ENCODE results near the gene DCBLD1. TPM values are rescaled to one million over a fixed set of nuclear protein-coding genes. Genes with fewer than 3 reads are reported as not detected.

Gene DCBLD1
- total RNA-seq, 3 donors from 2014 or later (not counting 1 experiment from before 2014, with no cell fraction given), result 8.4 to 16.1 (median 13.0) TPM

GRCh38 chr6:117449549-117450439, 32.7 kb upstream of the DCBLD1 start:
- TF ChIP-seq, protein P1, sequence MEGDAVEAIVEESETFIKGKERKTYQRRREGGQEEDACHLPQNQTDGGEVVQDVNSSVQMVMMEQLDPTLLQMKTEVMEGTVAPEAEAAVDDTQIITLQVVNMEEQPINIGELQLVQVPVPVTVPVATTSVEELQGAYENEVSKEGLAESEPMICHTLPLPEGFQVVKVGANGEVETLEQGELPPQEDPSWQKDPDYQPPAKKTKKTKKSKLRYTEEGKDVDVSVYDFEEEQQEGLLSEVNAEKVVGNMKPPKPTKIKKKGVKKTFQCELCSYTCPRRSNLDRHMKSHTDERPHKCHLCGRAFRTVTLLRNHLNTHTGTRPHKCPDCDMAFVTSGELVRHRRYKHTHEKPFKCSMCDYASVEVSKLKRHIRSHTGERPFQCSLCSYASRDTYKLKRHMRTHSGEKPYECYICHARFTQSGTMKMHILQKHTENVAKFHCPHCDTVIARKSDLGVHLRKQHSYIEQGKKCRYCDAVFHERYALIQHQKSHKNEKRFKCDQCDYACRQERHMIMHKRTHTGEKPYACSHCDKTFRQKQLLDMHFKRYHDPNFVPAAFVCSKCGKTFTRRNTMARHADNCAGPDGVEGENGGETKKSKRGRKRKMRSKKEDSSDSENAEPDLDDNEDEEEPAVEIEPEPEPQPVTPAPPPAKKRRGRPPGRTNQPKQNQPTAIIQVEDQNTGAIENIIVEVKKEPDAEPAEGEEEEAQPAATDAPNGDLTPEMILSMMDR (IDR thresholded peaks at IDR 0.05), result peak; percentile 89
- Mint-ChIP-seq H3K9me3 (no peaks in the 10 kb centered on the region), H3K36me3 (no peaks in the 10 kb centered on the region), H3K27ac (no peak overlapping the region), H3K4me1 (no peaks in the 10 kb centered on the region), H3K4me3 (no peak overlapping the region), H3K27me3 (ENCODE audit: low read depth in 2 of 2) (peaks cover 18 to 27% of the 10 kb centered on the region in 2 donors)
- intact Hi-C loops (cut with micrococcal nuclease), result loop anchor here (1.0 to 5.0 kb wide), 3 partner anchors 38 to 156 kb away; no protein-coding TSS in a partner anchor
- peaks cover 3% of the 10 kb centered on the region for H3K27me3 ChIP-seq (ENCODE audit: control insufficient read depth, insufficient read depth, low read length)
- no peak overlapping the region for H3K4me3 ChIP-seq (ENCODE audit: low read length)
- H3K36me3 ChIP-seq (ENCODE audit: control insufficient read depth, insufficient read depth, low read length), result no peaks in the 10 kb centered on the region
- WGBS (ENCODE audit: insufficient coverage), result 42% methylated on average over 8 of the region's 10 CpGs
- no peaks in the 10 kb centered on the region for H3K4me1 ChIP-seq (ENCODE audit: control insufficient read depth, insufficient read depth, low read length)
- DNase-seq, result peak; percentile 33 to 84
- no peak overlapping the region for H3K27ac ChIP-seq (ENCODE audit: low read length)
- peak in 2 of 3 donors; percentile 58 to 73 for ATAC-seq
- H3K9me3 ChIP-seq (ENCODE audit: control insufficient read depth, insufficient read depth, low read length), result no peaks in the 10 kb centered on the region

DNA sequence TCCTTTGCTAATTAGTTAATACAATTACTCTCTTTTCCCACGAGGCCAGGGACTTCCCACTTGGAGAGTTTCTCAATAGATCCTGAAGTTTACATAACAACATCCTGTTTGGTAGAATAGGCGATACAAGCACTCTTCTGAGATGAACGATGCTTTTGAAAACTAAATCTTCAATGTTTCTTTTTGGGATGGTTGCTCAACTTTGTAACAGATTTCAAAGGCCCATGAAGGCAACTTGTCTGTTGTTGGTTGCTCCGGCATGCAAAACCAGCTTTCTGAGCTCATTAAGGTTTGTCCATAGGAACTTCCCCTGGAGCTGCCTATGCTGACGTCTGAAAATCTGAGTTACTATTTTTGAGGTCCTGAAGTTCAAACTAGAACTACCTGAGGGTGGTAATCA, 30.8 kb upstream of the DCBLD1 start:
- DNase-seq (no peak), ATAC-seq (no peak)
- no peaks in the 10 kb centered on the region for H3K27me3 ChIP-seq (ENCODE audit: control insufficient read depth, insufficient read depth, low read length)
- H3K36me3 ChIP-seq (ENCODE audit: control insufficient read depth, insufficient read depth, low read length), result no peaks in the 10 kb centered on the region
- H3K4me3 ChIP-seq (ENCODE audit: low read length), result no peak overlapping the region
- H3K9me3 ChIP-seq (ENCODE audit: control insufficient read depth, insufficient read depth, low read length), result no peaks in the 10 kb centered on the region
- intact Hi-C loops (cut with micrococcal nuclease), result loop anchor here (5.0 kb wide), 1 partner anchor 36 kb away; no protein-coding TSS in a partner anchor
- WGBS (ENCODE audit: insufficient coverage), result 42% methylated on average over 5 of the region's 5 CpGs
- Mint-ChIP-seq H3K27ac (no peak overlapping the region), H3K27me3 (ENCODE audit: low read depth in 2 of 2) (peaks cover 9 to 25% of the 10 kb centered on the region in 2 donors), H3K36me3 (no peaks in the 10 kb centered on the region), H3K4me1 (no peaks in the 10 kb centered on the region), H3K9me3 (no peaks in the 10 kb centered on the region), H3K4me3 (no peak overlapping the region)
- H3K4me1 ChIP-seq (ENCODE audit: control insufficient read depth, insufficient read depth, low read length), result no peaks in the 10 kb centered on the region
- H3K27ac ChIP-seq (ENCODE audit: low read length), result no peak overlapping the region
- TF ChIP-seq, protein P1 (IDR thresholded peaks at IDR 0.05), result no peak

DNA sequence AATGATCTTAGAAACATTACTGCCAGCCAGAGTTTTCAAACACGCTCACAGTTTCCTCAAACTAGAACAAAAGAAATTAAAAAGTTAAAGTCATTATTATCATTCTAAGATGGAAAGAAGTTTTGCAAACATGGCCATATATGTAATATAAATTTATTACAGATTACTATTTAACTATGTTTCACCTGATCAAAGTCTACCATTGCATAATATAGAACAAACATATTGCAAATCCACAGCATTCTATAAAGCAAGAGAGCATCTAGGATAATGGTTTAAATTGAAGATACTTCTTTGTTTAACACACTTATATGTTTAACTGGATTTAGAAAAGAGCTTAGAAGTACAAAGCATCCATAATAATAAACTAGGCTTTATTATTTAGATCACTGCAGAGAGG, 26.2 kb upstream of the DCBLD1 start:
- H3K4me1 ChIP-seq (ENCODE audit: control insufficient read depth, insufficient read depth, low read length), result no peaks in the 10 kb centered on the region
- no peaks in the 10 kb centered on the region for H3K27me3 Mint-ChIP-seq (ENCODE audit: low read depth in 2 of 2)
- no CpG with 5 or more reads among the region's 1 CpG for WGBS (ENCODE audit: insufficient coverage)
- H3K36me3 ChIP-seq (ENCODE audit: control insufficient read depth, insufficient read depth, low read length), result no peaks in the 10 kb centered on the region
- TF ChIP-seq, protein P1 (IDR thresholded peaks at IDR 0.05), result no peak
- H3K4me3 Mint-ChIP-seq, result no peak overlapping the region
- no peaks in the 10 kb centered on the region for H3K9me3 Mint-ChIP-seq
- H3K36me3 Mint-ChIP-seq, result no peaks in the 10 kb centered on the region
- DNase-seq, result no peak
- H3K4me1 Mint-ChIP-seq, result peaks cover 0 to 10% of the 10 kb centered on the region in 2 donors
- H3K4me3 ChIP-seq (ENCODE audit: low read length), result no peak overlapping the region
- H3K27ac ChIP-seq (ENCODE audit: low read length), result no peak overlapping the region
- H3K27ac Mint-ChIP-seq, result no peak overlapping the region
- no peak for ATAC-seq
- no peaks in the 10 kb centered on the region for H3K9me3 ChIP-seq (ENCODE audit: control insufficient read depth, insufficient read depth, low read length)
- H3K27me3 ChIP-seq (ENCODE audit: control insufficient read depth, insufficient read depth, low read length), result no peaks in the 10 kb centered on the region
- intact Hi-C loops (cut with micrococcal nuclease), result no loop called here
